GM23338 (cell line): Measurements from ENCODE around the gene RBPJ. TPM values are rescaled to one million over a fixed set of nuclear protein-coding genes. Genes with fewer than 3 reads are reported as not detected.

Experiments
- ATAC-seq: fragments of 200-7000 bp; cut with Tn5 transposase; 3 replicates; pipeline ENCODE4 v1.9.1; 2020
- DNase-seq: peaks from one replicate; pipeline ENCODE4 v3.0.0-alpha.2; 2015; ENCODE audit warnings: low spot score
- H2AFZ ChIP-seq: fragments of 200-600 bp; sonication (generic); 2 replicates; pipeline ENCODE4 v1.8.0; 2016; ENCODE audit warnings: antibody characterized with exemption, mild to moderate bottlenecking, moderate library complexity
- H3F3A ChIP-seq: fragments of 200-600 bp; sonication (generic); replicated peaks from 2 replicates; pipeline ENCODE4 v1.8.0; 2017; ENCODE audit warnings: antibody characterized with exemption, mixed run types, low read depth
- H3K27ac ChIP-seq: fragments of 200-600 bp; sonication (generic); 2 replicates; pipeline ENCODE4 v1.6.1; 2016; ENCODE audit warnings: low read depth
- H3K27me3 ChIP-seq: fragments of 200-600 bp; sonication (generic); 2 replicates; pipeline ENCODE4 v1.8.0; 2016; ENCODE audit warnings: mild to moderate bottlenecking, mixed run types, moderate library complexity; ENCODE audit not compliant: insufficient read depth
- H3K36me3 ChIP-seq: fragments of 200-600 bp; sonication (generic); 2 replicates; pipeline ENCODE4 v1.8.0; 2016; ENCODE audit warnings: mild to moderate bottlenecking; ENCODE audit not compliant: insufficient read depth
- H3K4me1 ChIP-seq: fragments of 200-600 bp; sonication (generic); 2 replicates; pipeline ENCODE4 v1.8.0; 2016; ENCODE audit warnings: mild to moderate bottlenecking, moderate library complexity; ENCODE audit not compliant: insufficient read depth
- H3K4me2 ChIP-seq: fragments of 200-600 bp; sonication (generic); 2 replicates; pipeline ENCODE4 v1.7.1; 2017; ENCODE audit warnings: mixed run types
- H3K4me3 ChIP-seq: fragments of 200-600 bp; sonication (generic); 2 replicates; pipeline ENCODE4 v1.6.1; 2016; ENCODE audit warnings: mixed run types
- H3K79me2 ChIP-seq: fragments of 200-600 bp; sonication (generic); replicated peaks from 2 replicates; pipeline ENCODE4 v1.8.0; 2017; ENCODE audit warnings: mild to moderate bottlenecking; ENCODE audit not compliant: insufficient read depth
- H3K9me2 ChIP-seq: fragments of 200-600 bp; sonication (generic); 2 replicates; pipeline ENCODE4 v1.8.0; 2017; ENCODE audit not compliant: insufficient read depth
- H4K20me1 ChIP-seq: fragments of 200-600 bp; sonication (generic); replicated peaks from 2 replicates; pipeline ENCODE4 v1.8.0; 2017; ENCODE audit warnings: mild to moderate bottlenecking; ENCODE audit not compliant: insufficient read depth
- H3K27ac Mint-ChIP-seq: 2 replicates; pipeline ENCODE4 v1.8.0; 2020; ENCODE audit warnings: inconsistent platforms, mild to moderate bottlenecking, moderate library complexity, mixed read lengths
- H3K27me3 Mint-ChIP-seq: 3 replicates; pipeline ENCODE4 v1.8.0; 2022; ENCODE audit warnings: low read depth, mild to moderate bottlenecking, moderate library complexity, mixed read lengths, inconsistent platforms; ENCODE audit not compliant: insufficient read depth, poor library complexity
- H3K36me3 Mint-ChIP-seq: 3 replicates; pipeline ENCODE4 v1.8.0; 2021; ENCODE audit warnings: low read depth, mild to moderate bottlenecking, inconsistent platforms, moderate library complexity, mixed read lengths
- H3K4me1 Mint-ChIP-seq: 3 replicates; pipeline ENCODE4 v1.8.0; 2020; ENCODE audit warnings: mild to moderate bottlenecking, inconsistent platforms, mixed read lengths
- H3K4me3 Mint-ChIP-seq: 3 replicates; pipeline ENCODE4 v1.8.0; 2021; ENCODE audit warnings: moderate library complexity, mild to moderate bottlenecking, inconsistent platforms, mixed read lengths
- H3K9me3 Mint-ChIP-seq: 3 replicates; pipeline ENCODE4 v1.8.0; 2020; ENCODE audit warnings: moderate library complexity, mild to moderate bottlenecking, inconsistent platforms, mixed read lengths
- CREB1 ChIP-seq: fragments of 250-450 bp; sonication (Bioruptor Pico); IDR thresholded peaks from 2 replicates; pipeline ENCODE4 v1.5.0; 2020; ENCODE audit warnings: low read depth, mild to moderate bottlenecking, moderate library complexity
- CTCF ChIP-seq, 2 experiments: fragments of 200-600 bp in 1 of 2; sonication (generic) in 1 of 2; conservative IDR thresholded peaks; 2 replicates each; pipeline versions ENCODE4 v1.5.1 to v1.6.1; 2016 to 2017; ENCODE audit warnings: antibody characterized with exemption in 2 of 2, low read depth in 2 of 2, mild to moderate bottlenecking in 2 of 2, moderate library complexity in 1 of 2
- JUNB ChIP-seq: IDR thresholded peaks from one replicate; pipeline ENCODE4 v1.6.1; 2016; ENCODE audit warnings: antibody characterized with exemption; ENCODE audit not compliant: unreplicated experiment
- POLR2AphosphoS5 ChIP-seq: IDR thresholded peaks from 2 replicates; pipeline ENCODE4 v1.6.1; 2016; ENCODE audit warnings: antibody characterized with exemption, low read depth
- REST ChIP-seq: IDR thresholded peaks from one replicate; pipeline ENCODE4 v1.6.1; 2018; ENCODE audit warnings: antibody characterized with exemption; ENCODE audit not compliant: unreplicated experiment
- ZNF114 ChIP-seq: fragments of 250-450 bp; sonication (Bioruptor Pico); IDR thresholded peaks from 2 replicates; pipeline ENCODE4 v1.5.0; 2020; ENCODE audit warnings: mild to moderate bottlenecking, moderate library complexity
- ZNF462 ChIP-seq: fragments of 250-450 bp; sonication (Bioruptor Pico); IDR thresholded peaks from 2 replicates; pipeline ENCODE4 v1.5.0; 2020; ENCODE audit warnings: mild to moderate bottlenecking, moderate library complexity
- polyA plus RNA-seq: library from polyadenylated mRNA; unstranded; fragments of >200 nt; fragmentation: Nextera tagmentation; extraction: Ambion mirVana; gene quantifications from 2 replicates; pipeline ENCODE4 v1.2.1, GENCODE V29; 2016
- total RNA-seq: library from RNA; depleted of rRNA; stranded (reverse); fragments of >200 nt; shearing (Covaris generic); gene quantifications from 2 replicates; pipeline ENCODE4 v1.2.3, GENCODE V29; 2014

The RBPJ gene
- total and polyA plus RNA-seq, 2 experiments from 2014 or later = 212 to 457 TPM

- DNase-seq (no peak), ATAC-seq (no peak)
- H3K9me3 Mint-ChIP-seq = no peaks in the 10 kb centered on the region
- Histone ChIP-seq H3K9me2 (no peaks in the 10 kb centered on the region), H4K20me1 (peaks cover 80% of the 10 kb centered on the region), H3K27ac (peak overlapping the region; percentile 53; the same call in 1 of the 2 replicates), H3K79me2 (peaks cover 100% of the 10 kb centered on the region), H3K27me3 (no peaks in the 10 kb centered on the region), H3K4me1 (peaks cover 67% of the 10 kb centered on the region), H3K4me3 (no peak overlapping the region), H3K4me2 (no peak overlapping the region), H2AFZ (no peak overlapping the region), H3K36me3 (no peaks in the 10 kb centered on the region), H3F3A (no peaks in the 10 kb centered on the region)
- TF ChIP-seq ZNF462 = no peak
- TF ChIP-seq POLR2AphosphoS5 = no peak
- no peak for TF ChIP-seq JUNB
- no peak for TF ChIP-seq CREB1 (CRISPR knock-in tag)
- no peak for TF ChIP-seq REST
- no peak for TF ChIP-seq CTCF (conservative IDR thresholded peaks at IDR 0.05; ENCODE audit: low read depth in 2 of 2)
- no peak for TF ChIP-seq ZNF114 (CRISPR knock-in tag)
- H3K36me3 Mint-ChIP-seq = no peaks in the 10 kb centered on the region
- H3K27me3 Mint-ChIP-seq = peaks cover 2% of the 10 kb centered on the region
- peaks cover 53% of the 10 kb centered on the region for H3K4me1 Mint-ChIP-seq
- H3K27ac Mint-ChIP-seq = peak overlapping the region; percentile 10; the same call in 1 of the 2 replicates
- H3K4me3 Mint-ChIP-seq = no peak overlapping the region
These were observed 51.3 kb downstream of the RBPJ start for GRCh38 chr4:26372076-26372475.
